Neutrophil (primary cell): ENCODE data around the gene RFWD3.

ENCODE experiments used
- H3K27ac ChIP-seq: fragments of 200-600 bp; sonication (generic); 2 replicates; pipeline ENCODE4 v1.5.1; 2016; ENCODE audit warnings: mild to moderate bottlenecking, moderate library complexity
- H3K27me3 ChIP-seq: fragments of 200-600 bp; sonication (generic); 2 replicates; pipeline ENCODE4 v1.6.0; 2016; ENCODE audit warnings: mild to moderate bottlenecking
- H3K36me3 ChIP-seq: fragments of 200-600 bp; sonication (generic); 2 replicates; pipeline ENCODE4 v1.5.1; 2017
- H3K4me1 ChIP-seq, 2 experiments: fragments of 200-600 bp in 1 of 2; sonication (generic) in 1 of 2; 1 replicate in 1 of 2; 2 replicates in 1 of 2; pipeline versions ENCODE4 v1.5.1 to v1.6.1; 2013 to 2016; ENCODE audit warnings: low read depth in 1 of 2, low read length in 1 of 2, mild to moderate bottlenecking in 1 of 2, moderate library complexity in 1 of 2; ENCODE audit not compliant: control insufficient read depth in 1 of 2, insufficient read depth in 1 of 2
- H3K4me3 ChIP-seq, 2 experiments: fragments of 200-600 bp in 1 of 2; sonication (generic) in 1 of 2; 1 replicate in 1 of 2; 2 replicates in 1 of 2; pipeline ENCODE4 v1.5.1; 2013 to 2016; ENCODE audit warnings: low read depth in 1 of 2, low read length in 1 of 2, mild to moderate bottlenecking in 1 of 2, moderate library complexity in 1 of 2
- H3K9me3 ChIP-seq: fragments of 200-600 bp; sonication (generic); 2 replicates; pipeline ENCODE4 v1.5.1; 2016
- TF ChIP-seq, protein P1 (sequence below): fragments of 200-600 bp; sonication (generic); IDR thresholded peaks from 2 replicates; pipeline ENCODE4 v1.5.1; 2016; ENCODE audit warnings: antibody characterized with exemption

Gene RFWD3

DNA sequence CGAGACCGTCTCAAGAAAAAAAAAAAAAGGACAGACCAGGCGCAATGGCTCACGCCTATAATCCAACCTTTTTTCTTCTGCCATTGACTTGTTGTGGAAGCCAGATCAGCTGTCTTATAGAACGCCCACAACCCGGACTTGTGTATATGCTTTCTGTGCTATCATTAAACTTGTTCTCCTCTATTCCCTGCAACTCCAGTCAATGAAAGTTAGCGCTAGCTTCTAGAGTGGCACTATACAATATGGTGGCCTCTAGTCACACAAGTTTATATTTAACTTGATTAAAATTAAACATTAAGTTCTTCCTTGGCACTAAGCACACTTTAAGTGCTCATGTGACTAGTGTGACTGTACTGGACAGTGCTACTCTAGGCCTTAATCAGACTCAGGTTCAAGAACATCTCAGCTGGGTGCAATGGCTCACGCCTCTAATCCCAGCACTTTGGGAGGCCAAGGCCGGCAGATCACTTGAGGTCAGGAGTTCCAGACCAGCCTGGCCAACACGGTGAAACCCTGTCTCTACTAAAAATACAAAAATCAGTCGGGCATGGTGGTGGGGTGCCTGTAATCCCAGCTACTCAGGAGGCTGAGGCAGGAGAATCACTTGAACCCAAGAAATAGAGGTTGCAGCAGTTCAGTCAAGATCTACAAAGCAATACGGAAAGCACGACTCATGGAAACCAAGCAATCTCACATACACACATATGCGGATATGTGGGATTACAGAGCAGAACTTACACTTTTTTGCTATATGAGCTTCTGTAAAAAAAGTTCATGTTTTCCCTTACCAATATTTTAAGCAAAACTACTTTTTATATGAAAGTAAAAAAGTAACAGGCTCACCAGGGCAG lies 41.0 kb downstream of the RFWD3 start:
- Histone ChIP-seq H3K36me3 (peaks cover 96% of the 10 kb centered on the region), H3K4me3 (no peak overlapping the region), H3K27ac (no peak overlapping the region), H3K4me1 (no peaks in the 10 kb centered on the region), H3K9me3 (no peaks in the 10 kb centered on the region), H3K27me3 (no peaks in the 10 kb centered on the region)
- TF ChIP-seq, protein P1, sequence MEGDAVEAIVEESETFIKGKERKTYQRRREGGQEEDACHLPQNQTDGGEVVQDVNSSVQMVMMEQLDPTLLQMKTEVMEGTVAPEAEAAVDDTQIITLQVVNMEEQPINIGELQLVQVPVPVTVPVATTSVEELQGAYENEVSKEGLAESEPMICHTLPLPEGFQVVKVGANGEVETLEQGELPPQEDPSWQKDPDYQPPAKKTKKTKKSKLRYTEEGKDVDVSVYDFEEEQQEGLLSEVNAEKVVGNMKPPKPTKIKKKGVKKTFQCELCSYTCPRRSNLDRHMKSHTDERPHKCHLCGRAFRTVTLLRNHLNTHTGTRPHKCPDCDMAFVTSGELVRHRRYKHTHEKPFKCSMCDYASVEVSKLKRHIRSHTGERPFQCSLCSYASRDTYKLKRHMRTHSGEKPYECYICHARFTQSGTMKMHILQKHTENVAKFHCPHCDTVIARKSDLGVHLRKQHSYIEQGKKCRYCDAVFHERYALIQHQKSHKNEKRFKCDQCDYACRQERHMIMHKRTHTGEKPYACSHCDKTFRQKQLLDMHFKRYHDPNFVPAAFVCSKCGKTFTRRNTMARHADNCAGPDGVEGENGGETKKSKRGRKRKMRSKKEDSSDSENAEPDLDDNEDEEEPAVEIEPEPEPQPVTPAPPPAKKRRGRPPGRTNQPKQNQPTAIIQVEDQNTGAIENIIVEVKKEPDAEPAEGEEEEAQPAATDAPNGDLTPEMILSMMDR = no peak

DNA sequence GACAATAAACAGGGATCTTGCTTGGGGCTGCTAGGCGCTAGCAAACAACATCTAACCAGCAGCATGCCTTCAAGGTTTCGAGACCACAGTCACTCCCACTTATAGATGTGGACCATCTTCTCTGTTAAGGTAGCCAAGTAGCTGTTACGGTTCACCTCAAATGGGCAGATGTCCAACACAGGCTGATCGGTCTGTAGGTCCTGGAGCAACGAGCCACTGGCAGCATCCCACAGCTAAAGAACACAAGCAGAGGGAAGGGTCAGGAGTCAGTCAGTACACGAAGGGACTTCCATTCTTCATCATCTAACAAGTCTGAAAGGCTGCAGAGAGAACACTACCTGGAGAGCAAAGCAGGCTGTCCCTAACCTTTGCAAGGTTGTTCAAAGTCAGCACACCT lies 42.8 kb downstream of the RFWD3 start:
- Histone ChIP-seq H3K27ac (no peak overlapping the region), H3K9me3 (no peaks in the 10 kb centered on the region), H3K36me3 (peaks cover 82% of the 10 kb centered on the region), H3K27me3 (no peaks in the 10 kb centered on the region), H3K4me3 (no peak overlapping the region), H3K4me1 (no peaks in the 10 kb centered on the region)
- TF ChIP-seq, protein P1 = no peak

- Histone ChIP-seq H3K27me3 (no peaks in the 10 kb centered on the region), H3K27ac (no peak overlapping the region), H3K9me3 (no peaks in the 10 kb centered on the region), H3K36me3 (peaks cover 78% of the 10 kb centered on the region), H3K4me1 (no peaks in the 10 kb centered on the region), H3K4me3 (no peak overlapping the region)
- TF ChIP-seq, protein P1 = no peak
Measured at GRCh38 chr16:74623214-74623838, 43.4 kb downstream of the RFWD3 start.

DNA sequence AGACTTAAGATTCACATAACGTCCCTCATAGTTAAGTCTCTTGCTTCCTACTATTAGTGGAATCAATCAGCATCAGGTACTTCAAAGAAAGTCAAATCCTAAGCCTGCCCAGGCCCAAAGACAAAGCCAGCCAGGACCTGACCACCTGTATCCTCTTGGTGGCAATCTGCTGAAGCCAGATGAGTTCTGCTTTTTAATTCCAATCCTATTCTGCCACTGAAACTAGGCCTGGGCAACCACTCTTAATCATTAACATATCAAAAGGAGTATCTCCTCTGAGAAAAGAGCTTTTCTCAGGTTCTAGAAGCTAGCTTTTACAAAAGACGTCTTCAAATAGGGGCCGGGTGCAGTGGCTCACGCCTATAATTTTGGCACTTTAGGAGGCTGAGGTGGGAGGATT lies 44.7 kb downstream of the RFWD3 start:
- Histone ChIP-seq H3K4me1 (no peaks in the 10 kb centered on the region), H3K4me3 (no peak overlapping the region), H3K36me3 (peaks cover 69% of the 10 kb centered on the region), H3K9me3 (no peaks in the 10 kb centered on the region), H3K27ac (no peak overlapping the region), H3K27me3 (no peaks in the 10 kb centered on the region)
- TF ChIP-seq, protein P1 = no peak

GRCh38 chr16:74617206-74617788 lies 49.4 kb downstream of the RFWD3 start:
- H3K4me3 ChIP-seq = no peak overlapping the region
- no peak overlapping the region for H3K27ac ChIP-seq
- no peaks in the 10 kb centered on the region for H3K4me1 ChIP-seq
- H3K27me3 ChIP-seq = no peaks in the 10 kb centered on the region
- H3K9me3 ChIP-seq = no peaks in the 10 kb centered on the region
- TF ChIP-seq, protein P1 = no peak
- H3K36me3 ChIP-seq = peaks cover 27% of the 10 kb centered on the region
